ENCODE data around the gene SEM1. TPM values are rescaled to one million over a fixed set of nuclear protein-coding genes. Genes with fewer than 3 reads are reported as not detected.
"Not testable (repeated sequence)": the region's sequence is repeated elsewhere in the genome, so short reads cannot be mapped to it uniquely, and the experiment has no call there.

The SEM1 gene
- total and polyA plus RNA-seq, 7 donors = 16.3 to 102 (median 37.0) TPM

- 88 to 89% methylated on average over 4 of the region's 4 CpGs for WGBS, 2 donors
- intact Hi-C loops (cut with DNase I) = no loop called here
- no peak overlapping the region for H3K27ac ChIP-seq
- H3K36me3 ChIP-seq = no peaks in the 10 kb centered on the region
- DNase-seq = no peak
- no peaks in the 10 kb centered on the region for H3K27me3 ChIP-seq
- H3K4me3 ChIP-seq = no peak overlapping the region
- TF ChIP-seq POLR2AphosphoS5 (IDR thresholded peaks at IDR 0.05) (no peak), POLR2A (IDR thresholded peaks at IDR 0.05) (no peak)
- no peaks in the 10 kb centered on the region for H3K9me3 ChIP-seq
- no peaks in the 10 kb centered on the region for H3K4me1 ChIP-seq
Observed at GRCh38 chr7:96728139-96728538, 18.5 kb upstream of the SEM1 start.

- Histone ChIP-seq H3K27me3 (no peaks in the 10 kb centered on the region), H3K4me3 (no peak overlapping the region), H3K36me3 (no peaks in the 10 kb centered on the region), H3K4me1 (no peaks in the 10 kb centered on the region), H3K27ac (no peak overlapping the region), H3K9me3 (no peaks in the 10 kb centered on the region)
- intact Hi-C loops (cut with DNase I) = no loop called here
- no peak for DNase-seq
- WGBS, 2 donors = 88 to 89% methylated on average over 3 of the region's 3 CpGs
- TF ChIP-seq POLR2A (IDR thresholded peaks at IDR 0.05) (no peak), EP300 (IDR thresholded peaks at IDR 0.05) (no peak), POLR2AphosphoS5 (IDR thresholded peaks at IDR 0.05) (no peak), CTCF (IDR thresholded peaks at IDR 0.05) (no peak)
Observed at GRCh38 chr7:96727534-96728088, 18.0 kb upstream of the SEM1 start.

- no peaks in the 10 kb centered on the region for H3K4me1 ChIP-seq
- no peaks in the 10 kb centered on the region for H3K36me3 ChIP-seq
- no peak overlapping the region for H3K4me3 ChIP-seq
- H3K27me3 ChIP-seq = peaks cover 0 to 4% (median 0%) of the 10 kb centered on the region in 3 donors
- TF ChIP-seq EP300 (IDR thresholded peaks at IDR 0.05) = no peak
- TF ChIP-seq POLR2AphosphoS5 (IDR thresholded peaks at IDR 0.05) = no peak
- no peak for TF ChIP-seq CTCF (IDR thresholded peaks at IDR 0.05)
- TF ChIP-seq POLR2A (IDR thresholded peaks at IDR 0.05) = no peak
- whole genome bisulfite sequencing, 2 donors = 41 to 50% methylated on average over 4 of the region's 4 CpGs
- intact Hi-C loops (cut with DNase I) = no loop called here
- no peak for DNase-seq
- H3K9me3 ChIP-seq = no peaks in the 10 kb centered on the region
- no peak overlapping the region for H3K27ac ChIP-seq
Observed at GRCh38 chr7:96723622-96724021, 14.0 kb upstream of the SEM1 start.

GRCh38 chr7:96722928-96723327 is 13.3 kb upstream of the SEM1 start:
- intact Hi-C loops (cut with DNase I); H3K4me3 ChIP-seq: not testable (repeated sequence)
- 80 to 84% methylated on average over 2 of the region's 2 CpGs for WGBS, 2 donors

GRCh38 chr7:96720843-96721242 is 11.2 kb upstream of the SEM1 start:
- H3K27me3 ChIP-seq = peaks cover 0 to 15% (median 0%) of the 10 kb centered on the region in 3 donors

More at GRCh38 chr7:96722928-96723327, 13.3 kb upstream of the SEM1 start:
- H3K9me3 ChIP-seq, H3K27ac ChIP-seq, DNase-seq, H3K27me3 ChIP-seq, H3K4me1 ChIP-seq, H3K36me3 ChIP-seq: not testable (repeated sequence)

More at GRCh38 chr7:96720843-96721242, 11.2 kb upstream of the SEM1 start:
- H3K4me1 ChIP-seq = no peaks in the 10 kb centered on the region
- TF ChIP-seq EP300 (IDR thresholded peaks at IDR 0.05) (no peak), POLR2AphosphoS5 (IDR thresholded peaks at IDR 0.05) (no peak), POLR2A (IDR thresholded peaks at IDR 0.05) (no peak), CTCF (IDR thresholded peaks at IDR 0.05) (no peak)
- H3K4me3 ChIP-seq = no peak overlapping the region
- intact Hi-C loops (cut with DNase I) = no loop called here
- DNase-seq = no peak
- no peak overlapping the region for H3K27ac ChIP-seq
- WGBS, 2 donors = 30 to 56% methylated on average over 2 of the region's 2 CpGs
- H3K36me3 ChIP-seq = no peaks in the 10 kb centered on the region
- no peaks in the 10 kb centered on the region for H3K9me3 ChIP-seq

All from sigmoid colon (tissue), 7 donors.